T-cell (primary cell): ENCODE data around the gene RRBP1. TPM values are rescaled to one million over a fixed set of nuclear protein-coding genes. Genes with fewer than 3 reads are reported as not detected.

Experiments used
- ATAC-seq, 4 experiments: fragments of 200-7000 bp in 3 of 4; fragments of 150-1000 bp in 1 of 4; cut with Tn5 transposase; replicated peaks in 1 of 4; 1 replicate in 3 of 4; 2 replicates in 1 of 4; pipeline ENCODE4 v1.10.0; 2021; ENCODE audit warnings: moderate library complexity in 3 of 4, mild to moderate bottlenecking in 2 of 4, moderate number of reproducible peaks in 1 of 4
- CTCF ChIA-PET, 2 donors: fragments of 300-600 bp; sonication (Branson Sonifier 250); formaldehyde crosslinking; loops; one replicate each; lab custom pipeline; 2022; ENCODE audit warnings: antibody characterized with exemption in 2 of 2; lab: Charles Lee
- POLR2A ChIA-PET, 2 donors: fragments of 300-600 bp; sonication (Branson Sonifier 250); formaldehyde crosslinking; loops; one replicate each; lab custom pipeline; 2022; ENCODE audit warnings: antibody characterized with exemption in 2 of 2; lab: Charles Lee
- DNase-seq, 35 experiments: peaks; one replicate each; pipeline versions ENCODE4 v3.0.0 to v3.0.0-alpha.2; 2013 to 2023
- H3K27ac ChIP-seq: one replicate; pipeline ENCODE4 v1.5.1; 2013; ENCODE audit warnings: low read length
- H3K27me3 ChIP-seq, 2 experiments: replicated peaks in 1 of 2; 1 replicate in 1 of 2; 2 replicates in 1 of 2; pipeline versions ENCODE4 v1.6.1 to v1.7.0; 2013; ENCODE audit warnings: low read length in 1 of 2, mixed read lengths in 1 of 2; ENCODE audit not compliant: control insufficient read depth in 2 of 2, insufficient read depth in 2 of 2; ENCODE audit errors: extremely low read depth in 1 of 2
- H3K36me3 ChIP-seq, 2 donors: 1 replicate in 1 of 2; 2 replicates in 1 of 2; pipeline versions ENCODE4 v1.6.1 to v1.7.0; 2013; ENCODE audit warnings: low read length in 1 of 2; ENCODE audit not compliant: control insufficient read depth in 2 of 2, insufficient read depth in 1 of 2; ENCODE audit errors: extremely low read depth in 1 of 2
- H3K4me1 ChIP-seq, 2 experiments: 1 replicate in 1 of 2; 2 replicates in 1 of 2; pipeline versions ENCODE4 v1.6.1 to v1.7.0; 2013; ENCODE audit warnings: low read length in 2 of 2, mixed read lengths in 1 of 2; ENCODE audit not compliant: insufficient read depth in 2 of 2, control insufficient read depth in 1 of 2; ENCODE audit errors: extremely low read depth in 1 of 2
- H3K4me3 ChIP-seq, 2 donors: 1 replicate in 1 of 2; 2 replicates in 1 of 2; pipeline versions ENCODE4 v1.5.1 to v1.7.0; 2013; ENCODE audit warnings: mild to moderate bottlenecking in 2 of 2, low read length in 1 of 2, moderate library complexity in 1 of 2; ENCODE audit not compliant: control insufficient read depth in 1 of 2; ENCODE audit errors: extremely low read depth in 1 of 2
- H3K9me3 ChIP-seq: 2 replicates; pipeline ENCODE4 v1.7.0; 2013
- H3K27ac Mint-ChIP-seq, 2 donors: one replicate each; pipeline ENCODE4 v1.8.0; 2020 to 2021; ENCODE audit warnings: mild to moderate bottlenecking in 2 of 2, mixed read lengths in 2 of 2
- H3K27me3 Mint-ChIP-seq, 2 donors: one replicate each; pipeline ENCODE4 v1.8.0; 2021 to 2022; ENCODE audit warnings: mixed read lengths in 2 of 2
- H3K36me3 Mint-ChIP-seq: one replicate; pipeline ENCODE4 v1.8.0; 2021; ENCODE audit warnings: mixed read lengths
- H3K4me1 Mint-ChIP-seq, 3 donors: one replicate each; pipeline ENCODE4 v1.8.0; 2020 to 2022; ENCODE audit warnings: mixed read lengths in 3 of 3, mild to moderate bottlenecking in 1 of 3
- H3K4me3 Mint-ChIP-seq, 3 donors: one replicate each; pipeline ENCODE4 v1.8.0; 2020 to 2022; ENCODE audit warnings: mild to moderate bottlenecking in 3 of 3, mixed read lengths in 3 of 3, moderate library complexity in 3 of 3
- H3K9me3 Mint-ChIP-seq, 3 donors: one replicate each; pipeline ENCODE4 v1.8.0; 2020 to 2022; ENCODE audit warnings: mixed read lengths in 3 of 3
- WGBS: methylation state at CpG from one replicate; pipeline ENCODE4 v1.1.5; 2013; ENCODE audit warnings: missing lambda C conversion rate; ENCODE audit not compliant: insufficient coverage; 5-methylcytosine and 5-hydroxymethylcytosine counted together
- total RNA-seq, 35 experiments: library from RNA in 6 of 35; stranded (reverse) in 6 of 35; fragments of 120-200 nt in 1 of 35; gene quantifications; one replicate each; pipeline versions ENCODE4 v1.2.1 to v1.2.4 and lab custom pipeline; 2013 to 2026

Gene RRBP1
- total RNA-seq, 5 donors from 2014 or later (not counting 1 experiment from before 2014, with no cell fraction given): 26.3 to 32.4 (median 30.1) TPM

DNA sequence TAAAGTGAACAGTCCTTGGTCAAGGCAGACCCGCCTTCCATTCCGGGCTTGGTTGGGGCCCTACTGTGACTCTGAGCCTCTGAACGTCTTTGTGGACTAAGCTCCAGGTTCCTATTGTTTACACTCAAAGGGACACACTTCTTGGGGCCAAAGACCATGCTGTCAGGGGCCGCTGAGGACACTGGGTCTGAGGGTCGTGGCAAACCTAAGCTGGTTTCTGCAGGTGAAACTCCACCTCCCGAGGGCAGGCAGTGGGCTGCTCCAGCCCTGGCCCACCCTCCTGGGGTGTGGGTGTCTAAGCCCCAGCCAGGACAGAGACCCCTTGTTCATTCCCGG lies 69.1 kb downstream of the RRBP1 start:
- no peaks in the 10 kb centered on the region for H3K9me3 ChIP-seq
- Mint-ChIP-seq H3K4me1 (peaks cover 34 to 43% (median 38%) of the 10 kb centered on the region in 3 donors), H3K27me3 (no peaks in the 10 kb centered on the region), H3K4me3 (peak overlapping the region in 1 of 3 donors; percentile 71), H3K36me3 (peaks cover 9% of the 10 kb centered on the region), H3K27ac (peak overlapping the region; percentile 95 to 100), H3K9me3 (no peaks in the 10 kb centered on the region)
- 100% methylated on average over 4 of the region's 7 CpGs for WGBS
- H3K27me3 ChIP-seq: no peaks in the 10 kb centered on the region
- H3K4me1 ChIP-seq: peaks cover 28 to 54% of the 10 kb centered on the region in 2 experiments
- H3K36me3 ChIP-seq: peaks cover 2 to 6% of the 10 kb centered on the region in 2 donors
- POLR2A ChIA-PET: interaction anchor here in 1 of 2 donors (0.5 to 1.1 kb wide), 2 partner anchors 43 to 335 kb away, joined by 3 read pairs; partner anchors contain the start of gene DSTN
- DNase-seq: no peak
- H3K27ac ChIP-seq: peak overlapping the region; percentile 81
- CTCF ChIA-PET: interaction anchor here in 1 of 2 donors (0.7 kb wide), 1 partner anchor 43 kb away, joined by 3 read pairs; the partner anchor contains the start of gene DSTN
- H3K4me3 ChIP-seq: no peak overlapping the region
- no peak for ATAC-seq

- H3K27ac ChIP-seq: peak overlapping the region; percentile 81
These were observed 69.6 kb downstream of the RRBP1 start for GRCh38 chr20:17612287-17612991.

DNA sequence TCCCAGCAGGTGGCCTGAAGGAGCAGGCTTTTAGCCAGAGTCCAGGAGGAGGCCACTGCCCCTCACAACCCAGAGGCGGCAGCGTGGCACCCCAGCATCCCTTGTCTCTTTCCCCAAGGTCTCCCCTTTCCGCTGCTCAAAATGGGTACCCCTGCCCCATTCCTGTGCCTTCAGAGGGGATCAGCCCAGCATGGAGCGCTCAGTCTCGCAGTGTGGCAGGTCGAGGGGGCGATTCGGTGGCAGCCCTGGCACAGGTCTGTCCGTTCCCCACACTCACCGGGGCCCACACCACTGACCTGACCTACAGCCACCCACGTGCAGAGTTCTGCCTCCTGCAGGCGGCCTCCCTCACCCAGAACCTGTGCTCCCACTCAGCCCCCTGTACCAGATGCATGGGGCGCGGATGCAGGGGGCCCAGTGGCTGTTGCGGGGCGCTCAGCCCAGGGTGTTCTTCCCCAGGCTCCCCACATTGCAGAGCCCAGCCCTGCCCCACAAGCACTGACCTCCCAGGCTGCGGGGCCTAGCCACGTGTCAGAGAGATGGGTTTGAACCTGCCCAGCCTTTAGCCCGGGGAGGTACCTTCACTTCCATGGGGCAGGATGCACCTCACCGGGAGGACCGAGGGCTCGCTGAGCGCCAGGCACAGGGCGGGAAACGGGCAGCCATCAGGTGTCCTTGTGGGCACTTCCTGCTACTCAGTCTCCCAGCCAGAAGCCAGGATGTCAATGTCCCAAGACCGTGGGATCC lies 70.3 kb downstream of the RRBP1 start:
- H3K4me1 Mint-ChIP-seq: peaks cover 34 to 45% (median 38%) of the 10 kb centered on the region in 3 donors
- H3K27ac Mint-ChIP-seq: peak overlapping the region; percentile 95 to 100

More at GRCh38 chr20:17612287-17612991, 69.6 kb downstream of the RRBP1 start:
- DNase-seq (peak in 34 of 35 experiments; percentile 20 to 73 (median 55)), ATAC-seq (peak; percentile 26 to 69 (median 46))
- Mint-ChIP-seq H3K27ac (peak overlapping the region; percentile 95 to 100), H3K36me3 (peaks cover 13% of the 10 kb centered on the region), H3K9me3 (no peaks in the 10 kb centered on the region), H3K27me3 (no peaks in the 10 kb centered on the region), H3K4me1 (peaks cover 34 to 45% (median 38%) of the 10 kb centered on the region in 3 donors), H3K4me3 (peak overlapping the region; percentile 32 to 71 (median 71))
- peaks cover 28 to 48% of the 10 kb centered on the region in 2 experiments for H3K4me1 ChIP-seq
- no peaks in the 10 kb centered on the region for H3K27me3 ChIP-seq
- H3K4me3 ChIP-seq: no peak overlapping the region
- CTCF ChIA-PET: interaction anchor here in 1 of 2 donors (0.5 to 0.7 kb wide), 3 partner anchors 42 to 355 kb away, joined by 3 to 4 read pairs (median 3); partner anchors contain the start of gene DSTN
- H3K36me3 ChIP-seq: peaks cover 2 to 6% of the 10 kb centered on the region in 2 donors
- no peaks in the 10 kb centered on the region for H3K9me3 ChIP-seq
- POLR2A ChIA-PET: interaction anchor here in 1 of 2 donors (0.5 to 1.1 kb wide), 2 partner anchors 43 to 336 kb away, joined by 3 read pairs; partner anchors contain the start of gene DSTN
- WGBS: 44% methylated on average over 15 of the region's 16 CpGs

GRCh38 chr20:17611290-17611539 lies 70.8 kb downstream of the RRBP1 start:
- Histone ChIP-seq H3K9me3 (no peaks in the 10 kb centered on the region), H3K27ac (peak overlapping the region; percentile 81), H3K4me3 (peak overlapping the region; percentile 25 to 58), H3K4me1 (peaks cover 28 to 45% of the 10 kb centered on the region in 2 experiments), H3K36me3 (peaks cover 0 to 10% of the 10 kb centered on the region in 2 donors), H3K27me3 (no peaks in the 10 kb centered on the region)
- CTCF ChIA-PET: interaction anchor here (0.6 to 1.5 kb wide), 8 partner anchors 9 to 650 kb away, joined by 3 to 6 read pairs (median 4); partner anchors contain the start of genes DSTN (in 1 of the 2) and RRBP1 (in 1 of the 2)
- POLR2A ChIA-PET: interaction anchor here (0.9 to 2.1 kb wide), 3 partner anchors 10 to 41 kb away, joined by 3 to 8 read pairs (median 3); partner anchors contain the start of gene DSTN (in 1 of the 2)
- ATAC-seq: peak in 3 of 4 experiments; percentile 28 to 35 (median 32)
- peak overlapping the region in 2 of 3 donors; percentile 21 to 71 for H3K4me3 Mint-ChIP-seq
- H3K27me3 Mint-ChIP-seq: no peaks in the 10 kb centered on the region
- peaks cover 34 to 45% (median 38%) of the 10 kb centered on the region in 3 donors for H3K4me1 Mint-ChIP-seq
- WGBS: 78% methylated on average over 6 of the region's 6 CpGs
- peaks cover 13% of the 10 kb centered on the region for H3K36me3 Mint-ChIP-seq
- H3K9me3 Mint-ChIP-seq: no peaks in the 10 kb centered on the region
- H3K27ac Mint-ChIP-seq: peak overlapping the region; percentile 95 to 100
- peak in 2 of 35 experiments; percentile 17 to 32 for DNase-seq

More for the DNA sequence above, 70.3 kb downstream of the RRBP1 start:
- H3K4me1 ChIP-seq: peaks cover 28 to 46% of the 10 kb centered on the region in 2 experiments
- no peaks in the 10 kb centered on the region for H3K27me3 ChIP-seq
- ATAC-seq (no peak), DNase-seq (no peak)
- no peaks in the 10 kb centered on the region for H3K9me3 Mint-ChIP-seq
- H3K4me3 Mint-ChIP-seq: peak overlapping the region in 2 of 3 donors; percentile 21 to 71
- H3K36me3 Mint-ChIP-seq: peaks cover 13% of the 10 kb centered on the region
- WGBS: 72% methylated on average over 24 of the region's 26 CpGs
- ChIA-PET CTCF (interaction anchor here (0.5 to 1.5 kb wide), 4 partner anchors 18 to 355 kb away, joined by 3 to 6 read pairs (median 4); partner anchors contain the start of gene DSTN (in 1 of the 2)), POLR2A (interaction anchor here (1.1 to 1.2 kb wide), 2 partner anchors 39 to 42 kb away, joined by 3 read pairs; partner anchors contain the start of gene DSTN (in 1 of the 2))
- H3K36me3 ChIP-seq: peaks cover 1 to 10% of the 10 kb centered on the region in 2 donors
- H3K27ac ChIP-seq: peak overlapping the region; percentile 81
- no peaks in the 10 kb centered on the region for H3K27me3 Mint-ChIP-seq
- no peaks in the 10 kb centered on the region for H3K9me3 ChIP-seq
- peak overlapping the region in 1 of 2 donors; percentile 58 for H3K4me3 ChIP-seq

DNA sequence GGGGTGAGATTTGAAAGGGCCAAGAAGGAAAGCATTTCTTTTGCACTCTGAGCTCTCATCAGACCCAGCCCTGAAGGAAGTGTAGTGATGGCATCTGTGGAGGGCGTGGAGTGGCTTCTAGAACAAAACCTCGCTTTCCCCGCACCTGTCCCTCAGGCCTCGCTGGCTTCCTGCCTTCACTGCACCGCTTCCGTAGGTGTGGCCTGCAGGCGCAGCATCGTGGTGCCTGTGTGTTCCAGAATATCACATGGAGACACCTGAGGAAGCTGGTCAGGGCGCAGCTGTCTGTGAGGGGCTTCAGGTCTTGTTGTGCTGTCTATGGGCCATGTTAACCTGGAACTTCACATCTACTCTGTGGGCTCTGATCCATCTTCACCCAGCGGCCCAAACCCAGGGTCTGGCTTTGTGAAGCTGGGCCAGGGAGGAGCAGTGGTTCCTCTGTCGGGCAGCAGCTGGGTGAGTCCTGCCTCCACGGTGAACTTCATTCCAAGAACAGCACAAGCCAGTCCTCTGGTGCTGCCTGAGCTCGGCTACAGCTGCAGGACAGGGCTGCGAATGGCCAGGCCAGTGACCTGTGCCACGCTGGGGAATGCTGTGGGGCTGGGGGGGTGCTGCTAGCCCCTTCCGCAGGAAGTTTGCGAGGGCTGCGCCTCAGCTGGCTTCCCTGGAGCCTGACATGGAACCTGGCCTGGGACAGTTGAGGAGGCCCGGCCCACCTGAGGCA lies 71.3 kb downstream of the RRBP1 start:
- H3K36me3 ChIP-seq: peaks cover 0 to 10% of the 10 kb centered on the region in 2 donors
- ATAC-seq (peak; percentile 87 to 93 (median 90)), DNase-seq (peak; percentile 47 to 80 (median 70))
- H3K9me3 ChIP-seq: no peaks in the 10 kb centered on the region
- CTCF ChIA-PET: interaction anchor here (0.6 to 1.5 kb wide), 11 partner anchors 9 to 651 kb away, joined by 3 to 6 read pairs (median 3); partner anchors contain the start of genes DSTN (in 1 of the 2) and RRBP1 (in 1 of the 2)
- POLR2A ChIA-PET: interaction anchor here (0.9 to 2.1 kb wide), 3 partner anchors 9 to 41 kb away, joined by 3 to 8 read pairs (median 3); partner anchors contain the start of gene DSTN (in 1 of the 2)
- Mint-ChIP-seq H3K9me3 (no peaks in the 10 kb centered on the region), H3K27me3 (no peaks in the 10 kb centered on the region), H3K4me1 (peaks cover 34 to 45% (median 38%) of the 10 kb centered on the region in 3 donors), H3K27ac (peak overlapping the region; percentile 91 to 100), H3K4me3 (peak overlapping the region; percentile 41 to 71 (median 56)), H3K36me3 (peaks cover 13% of the 10 kb centered on the region)
- peaks cover 28 to 45% of the 10 kb centered on the region in 2 experiments for H3K4me1 ChIP-seq
- H3K27me3 ChIP-seq: no peaks in the 10 kb centered on the region
- 38% methylated on average over 17 of the region's 19 CpGs for WGBS
- H3K4me3 ChIP-seq: peak overlapping the region; percentile 25 to 58
- peak overlapping the region; percentile 81 for H3K27ac ChIP-seq
